Smooth muscle cell of bladder (primary cell): Measurements from ENCODE around the gene GLOD4. TPM values are rescaled to one million over a fixed set of nuclear protein-coding genes. Genes with fewer than 3 reads are reported as not detected.

Experiments used
- total RNA-seq: library from RNA; depleted of rRNA; stranded (reverse); fragments of >200 nt; gene quantifications from 2 replicates; pipeline ENCODE4 v1.2.3, GENCODE V29; 2014

The GLOD4 gene
- 25.5 and 42.4 TPM in 2 replicates for total RNA-seq

GRCh38 chr17:781805-782731 lies at the start of gene GLOD4, which contains the start of gene MRM3:
Gene GLOD4, minus strand, starts transcription at chr17:782280. Its CDS starts 25 bp downstream, at chr17:782255.
Gene MRM3, plus strand, starts transcription at chr17:782353. Its CDS starts 26 bp downstream, at chr17:782379.

GRCh38 chr17:752002-752619 lies 30.0 kb downstream of the GLOD4 start, which contains the start of gene GEMIN4:
Gene GEMIN4, minus strand, starts transcription at chr17:752264. Its CDS starts 122 bp downstream, at chr17:752142.

GRCh38 chr17:732067-732901 lies 49.8 kb downstream of the GLOD4 start, which contains the start of gene TLCD3A:
Gene TLCD3A, plus strand, starts transcription at chr17:732596. Its CDS starts 52 bp downstream, at chr17:732648.

Other genes with a start within 250 kb of the GLOD4 start
- gene VPS53, start 67.4 kb downstream of the GLOD4 start, total RNA-seq: 13.8 and 20.6 TPM in 2 replicates
- 15.4 and 21.1 TPM in 2 replicates for gene TLCD3A, start 49.7 kb downstream of the GLOD4 start, total RNA-seq
- 4.4 and 7.5 TPM in 2 replicates for gene GEMIN4, start 30.0 kb downstream of the GLOD4 start, total RNA-seq
- gene MRM3, start 73 bp upstream of the GLOD4 start, total RNA-seq: 13.5 and 14.4 TPM in 2 replicates
- 47.5 and 68.6 TPM in 2 replicates for gene NXN, start 197.5 kb upstream of the GLOD4 start, total RNA-seq
- 10.2 and 13.4 TPM in 2 replicates for gene TIMM22, start 214.8 kb upstream of the GLOD4 start, total RNA-seq